OCI-LY1 (cell line): Measurements from ENCODE around the gene ADAM8.

ENCODE experiments used
- EZH2 ChIP-seq: fragments of 200-600 bp; sonication (generic), shearing (Covaris generic); IDR thresholded peaks from 2 replicates; pipeline ENCODE4 v1.8.0; 2017; ENCODE audit warnings: borderline replicate concordance, mixed run types, mild to moderate bottlenecking, antibody characterized with exemption, low read length, moderate library complexity, mixed read lengths
- TF ChIP-seq, protein P1 (sequence below): fragments of 200-600 bp; sonication (generic), shearing (Covaris generic); IDR thresholded peaks from 2 replicates; pipeline ENCODE4 v1.5.1; 2017; ENCODE audit warnings: mild to moderate bottlenecking, antibody characterized with exemption, low read length, moderate library complexity, mixed read lengths

DNA sequence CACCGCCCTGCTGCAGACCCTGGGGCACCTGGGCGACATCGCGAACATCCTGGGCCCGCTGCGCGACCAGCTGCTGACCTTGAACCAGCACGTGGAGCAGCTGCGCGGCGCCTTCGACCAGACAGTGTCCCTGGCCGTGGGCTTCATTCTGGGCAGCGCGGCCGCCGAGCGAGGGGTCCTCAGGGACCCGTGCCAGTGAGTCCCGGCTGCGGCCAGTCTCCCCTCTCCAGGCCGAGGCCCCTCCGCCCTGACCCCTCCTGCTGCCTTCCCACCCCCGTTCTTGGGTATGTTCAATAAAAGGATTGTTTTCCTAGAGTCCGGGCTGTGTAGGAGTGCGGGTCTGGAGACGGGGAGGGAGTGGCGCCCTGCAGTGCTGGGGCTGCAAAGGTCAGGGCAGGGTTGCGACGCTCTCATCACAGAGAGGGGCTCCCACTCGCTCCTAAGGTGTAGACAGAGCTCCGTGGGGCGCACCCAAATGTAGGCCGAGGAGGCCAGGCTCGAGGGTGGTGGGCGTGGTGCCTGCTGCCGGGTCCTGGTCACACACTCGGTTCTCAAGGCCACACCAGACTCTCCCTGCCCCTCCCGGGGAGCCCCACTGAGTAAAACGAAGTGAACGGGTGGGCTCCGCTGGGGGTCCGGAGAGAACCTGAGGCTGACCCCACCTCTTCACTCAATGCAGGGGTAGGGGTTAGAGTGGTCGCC is 45.3 kb downstream of the ADAM8 start:
- TF ChIP-seq, protein P1, sequence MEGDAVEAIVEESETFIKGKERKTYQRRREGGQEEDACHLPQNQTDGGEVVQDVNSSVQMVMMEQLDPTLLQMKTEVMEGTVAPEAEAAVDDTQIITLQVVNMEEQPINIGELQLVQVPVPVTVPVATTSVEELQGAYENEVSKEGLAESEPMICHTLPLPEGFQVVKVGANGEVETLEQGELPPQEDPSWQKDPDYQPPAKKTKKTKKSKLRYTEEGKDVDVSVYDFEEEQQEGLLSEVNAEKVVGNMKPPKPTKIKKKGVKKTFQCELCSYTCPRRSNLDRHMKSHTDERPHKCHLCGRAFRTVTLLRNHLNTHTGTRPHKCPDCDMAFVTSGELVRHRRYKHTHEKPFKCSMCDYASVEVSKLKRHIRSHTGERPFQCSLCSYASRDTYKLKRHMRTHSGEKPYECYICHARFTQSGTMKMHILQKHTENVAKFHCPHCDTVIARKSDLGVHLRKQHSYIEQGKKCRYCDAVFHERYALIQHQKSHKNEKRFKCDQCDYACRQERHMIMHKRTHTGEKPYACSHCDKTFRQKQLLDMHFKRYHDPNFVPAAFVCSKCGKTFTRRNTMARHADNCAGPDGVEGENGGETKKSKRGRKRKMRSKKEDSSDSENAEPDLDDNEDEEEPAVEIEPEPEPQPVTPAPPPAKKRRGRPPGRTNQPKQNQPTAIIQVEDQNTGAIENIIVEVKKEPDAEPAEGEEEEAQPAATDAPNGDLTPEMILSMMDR, result no peak
- TF ChIP-seq EZH2, result no peak
